GM12878 (cell line): Measurements from ENCODE around the gene PPP1R14B. TPM values are rescaled to one million over a fixed set of nuclear protein-coding genes. Genes with fewer than 3 reads are reported as not detected.

Source experiments
- BMI1 ChIP-seq: fragments of 450-650 bp; IDR thresholded peaks from 2 replicates; pipeline ENCODE4 v1.6.1; 2016; ENCODE audit warnings: mild to moderate bottlenecking, moderate library complexity, borderline replicate concordance
- CBX5 ChIP-seq: sonication (generic); IDR thresholded peaks from 2 replicates; pipeline ENCODE4 v1.6.1; 2016; ENCODE audit warnings: low read depth, moderate library complexity, mild to moderate bottlenecking, inconsistent platforms
- CEBPB ChIP-seq, 2 experiments: fragments of 150-350 bp in 1 of 2; IDR thresholded peaks; 2 replicates each; pipeline ENCODE4 v1.6.1; 2012 to 2014; ENCODE audit warnings: low read depth in 2 of 2, low read length in 2 of 2, borderline replicate concordance in 1 of 2, inconsistent platforms in 1 of 2
- CHD2 ChIP-seq: IDR thresholded peaks from 2 replicates; pipeline ENCODE4 v1.6.1; 2011; ENCODE audit warnings: low read depth, low read length, improper control_type of control experiment, borderline replicate concordance
- CHD4 ChIP-seq: fragments of 200-600 bp; sonication (generic); IDR thresholded peaks from 2 replicates; pipeline ENCODE4 v1.6.1; 2016; ENCODE audit warnings: mild to moderate bottlenecking
- CREB1 ChIP-seq: IDR thresholded peaks from 2 replicates; pipeline ENCODE4 v1.6.1; 2012; ENCODE audit warnings: low read depth, mild to moderate bottlenecking, inconsistent platforms
- DPF2 ChIP-seq: fragments of 450-650 bp; IDR thresholded peaks from 2 replicates; pipeline ENCODE4 v1.6.1; 2017; ENCODE audit warnings: mild to moderate bottlenecking
- FOXK2 ChIP-seq: fragments of 450-650 bp; IDR thresholded peaks from 2 replicates; pipeline ENCODE4 v1.6.1; 2017; ENCODE audit warnings: mild to moderate bottlenecking, moderate library complexity
- JUND ChIP-seq: IDR thresholded peaks from 2 replicates; pipeline ENCODE4 v1.6.1; 2012; ENCODE audit warnings: low read depth, mild to moderate bottlenecking, low read length, improper control_type of control experiment, moderate library complexity
- MEF2B ChIP-seq: fragments of 450-650 bp; IDR thresholded peaks from 2 replicates; pipeline ENCODE4 v1.6.1; 2018; ENCODE audit warnings: mild to moderate bottlenecking, moderate library complexity; ENCODE audit not compliant: partially characterized antibody, poor library complexity, severe bottlenecking
- NBN ChIP-seq: fragments of 450-650 bp; IDR thresholded peaks from 2 replicates; pipeline ENCODE4 v1.6.1; 2016
- NFYB ChIP-seq: IDR thresholded peaks from 2 replicates; pipeline ENCODE4 v1.6.1; 2011; ENCODE audit warnings: low read depth, mild to moderate bottlenecking, low read length, improper control_type of control experiment, moderate library complexity; ENCODE audit not compliant: insufficient read depth
- PAX8 ChIP-seq: fragments of 450-650 bp; IDR thresholded peaks from 2 replicates; pipeline ENCODE4 v1.6.1; 2017; ENCODE audit warnings: mild to moderate bottlenecking, moderate library complexity
- RB1 ChIP-seq: fragments of 450-650 bp; formaldehyde crosslinking; IDR thresholded peaks from 2 replicates; pipeline ENCODE4 v1.6.1; 2017; ENCODE audit warnings: mild to moderate bottlenecking, borderline replicate concordance
- SMARCA5 ChIP-seq: fragments of 450-650 bp; IDR thresholded peaks from 2 replicates; pipeline ENCODE4 v1.6.1; 2017; ENCODE audit warnings: mild to moderate bottlenecking
- STAT3 ChIP-seq: IDR thresholded peaks from 2 replicates; pipeline ENCODE4 v1.6.1; 2011; ENCODE audit warnings: low read depth, low read length, improper control_type of control experiment
- SUPT20H ChIP-seq: IDR thresholded peaks from 2 replicates; pipeline ENCODE4 v1.6.1; 2011; ENCODE audit warnings: low read depth, mild to moderate bottlenecking, low read length, moderate library complexity, borderline replicate concordance; ENCODE audit not compliant: control insufficient read depth
- TAF1 ChIP-seq: IDR thresholded peaks from 2 replicates; pipeline ENCODE4 v1.6.1; 2011; ENCODE audit warnings: mild to moderate bottlenecking, low read depth, low read length, borderline replicate concordance
- TARDBP ChIP-seq: IDR thresholded peaks from 2 replicates; pipeline ENCODE4 v1.6.1; 2016; ENCODE audit warnings: borderline replicate concordance
- ZSCAN29 ChIP-seq: fragments of 450-650 bp; IDR thresholded peaks from 2 replicates; pipeline ENCODE4 v1.6.1; 2017; ENCODE audit warnings: mild to moderate bottlenecking, moderate library complexity
- polyA plus RNA-seq, 11 experiments: library from polyadenylated mRNA; depleted of rRNA in 4 of 11; unstranded in 6 of 11; stranded (reverse) in 5 of 11; fragments of >200 nt; fragmentation: Nextera tagmentation in 4 of 11; fragmentation: Illumina TruSeq in 1 of 11; extraction: Ambion mirVana in 4 of 11; extraction: Trizol in 1 of 11; gene quantifications; 1 replicate in 1 of 11; 2 replicates in 10 of 11; pipeline versions ENCODE4 v1.2.1 to v1.2.3, GENCODE V29; 2011 to 2016; ENCODE audit warnings: inconsistent platforms in 2 of 11, missing spikeins in 2 of 11, low read depth in 1 of 11
- total RNA-seq, 4 experiments: library from RNA; depleted of rRNA in 3 of 4; stranded (reverse); fragments of >200 nt in 3 of 4; fragmentation: Illumina TruSeq in 1 of 4; extraction: Trizol in 1 of 4; gene quantifications; 2 replicates each; pipeline versions ENCODE4 v1.2.1 to v1.2.3, GENCODE V29; 2013 to 2021
- TF ChIP-seq, protein P1 (sequence below): IDR thresholded peaks from 2 replicates; pipeline ENCODE4 v1.6.1; 2012; ENCODE audit warnings: low read length, inconsistent platforms
- TF ChIP-seq, protein P2 (sequence below): IDR thresholded peaks from 2 replicates; pipeline ENCODE4 v1.6.1; 2011; ENCODE audit warnings: borderline replicate concordance, low read depth, mild to moderate bottlenecking, moderate library complexity, mixed read lengths, low read length; ENCODE audit not compliant: insufficient read depth; ENCODE audit errors: extremely low read length
- TF ChIP-seq, protein P3 (sequence below): IDR thresholded peaks from 2 replicates; pipeline ENCODE4 v1.6.1; 2011; ENCODE audit warnings: borderline replicate concordance, low read depth, mild to moderate bottlenecking, moderate library complexity, low read length; ENCODE audit not compliant: insufficient read depth, poor library complexity, severe bottlenecking

The PPP1R14B gene
- total and polyA plus RNA-seq, 10 of the 15 experiments (the other 5 are each of a cell fraction or from before 2014, with no cell fraction given): 8.4 to 283 (median 124) TPM

DNA sequence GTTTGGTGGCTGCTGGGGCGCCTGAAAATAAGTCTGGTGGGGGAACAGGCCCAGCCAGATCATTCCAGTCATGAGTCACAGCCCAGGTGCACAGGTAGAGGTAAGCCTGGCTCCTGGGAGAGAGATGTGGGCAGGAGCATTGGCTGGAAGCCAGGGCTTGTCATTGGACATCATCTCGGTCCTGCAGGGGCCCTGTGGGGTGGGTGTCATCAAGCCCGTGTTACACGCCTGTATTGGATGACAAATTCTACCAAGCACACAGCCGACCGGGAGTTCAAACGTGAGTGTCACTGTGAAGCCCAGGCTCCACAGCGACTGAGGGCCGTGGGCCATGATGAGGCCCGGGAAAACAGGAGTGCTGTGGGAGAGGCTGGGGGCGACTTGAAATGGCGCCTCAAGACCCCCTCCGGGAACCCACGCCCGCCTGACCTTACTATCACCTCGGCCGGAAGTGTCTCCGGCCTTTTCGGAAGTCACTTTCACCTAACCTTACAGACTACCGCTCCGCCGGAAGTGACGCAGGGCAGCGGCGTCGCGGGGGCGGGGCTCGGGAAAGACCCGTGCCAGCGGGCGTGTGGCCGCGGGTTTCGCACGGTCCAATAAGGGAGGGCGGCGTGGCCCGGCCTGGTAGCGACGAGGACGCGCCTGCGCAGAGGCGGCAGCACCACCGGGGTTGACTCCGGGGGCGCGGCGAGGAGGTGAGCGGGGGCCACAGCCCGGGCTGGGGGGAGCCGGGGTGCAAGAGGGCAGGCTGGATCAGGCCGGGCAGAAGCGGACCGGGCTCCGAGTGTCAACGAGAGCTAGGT is 6.1 kb downstream of the PPP1R14B start, which contains the start of gene FKBP2 (continued):
- TF ChIP-seq, protein P1, sequence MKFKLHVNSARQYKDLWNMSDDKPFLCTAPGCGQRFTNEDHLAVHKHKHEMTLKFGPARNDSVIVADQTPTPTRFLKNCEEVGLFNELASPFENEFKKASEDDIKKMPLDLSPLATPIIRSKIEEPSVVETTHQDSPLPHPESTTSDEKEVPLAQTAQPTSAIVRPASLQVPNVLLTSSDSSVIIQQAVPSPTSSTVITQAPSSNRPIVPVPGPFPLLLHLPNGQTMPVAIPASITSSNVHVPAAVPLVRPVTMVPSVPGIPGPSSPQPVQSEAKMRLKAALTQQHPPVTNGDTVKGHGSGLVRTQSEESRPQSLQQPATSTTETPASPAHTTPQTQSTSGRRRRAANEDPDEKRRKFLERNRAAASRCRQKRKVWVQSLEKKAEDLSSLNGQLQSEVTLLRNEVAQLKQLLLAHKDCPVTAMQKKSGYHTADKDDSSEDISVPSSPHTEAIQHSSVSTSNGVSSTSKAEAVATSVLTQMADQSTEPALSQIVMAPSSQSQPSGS: no peak
- TF ChIP-seq TAF1: peak; percentile 91
- no peak for TF ChIP-seq FOXK2
- peak; percentile 39; the same call in 1 of the 2 replicates for TF ChIP-seq DPF2
- TF ChIP-seq MEF2B: peak; percentile 53
- no peak for TF ChIP-seq PAX8
- TF ChIP-seq, protein P2, sequence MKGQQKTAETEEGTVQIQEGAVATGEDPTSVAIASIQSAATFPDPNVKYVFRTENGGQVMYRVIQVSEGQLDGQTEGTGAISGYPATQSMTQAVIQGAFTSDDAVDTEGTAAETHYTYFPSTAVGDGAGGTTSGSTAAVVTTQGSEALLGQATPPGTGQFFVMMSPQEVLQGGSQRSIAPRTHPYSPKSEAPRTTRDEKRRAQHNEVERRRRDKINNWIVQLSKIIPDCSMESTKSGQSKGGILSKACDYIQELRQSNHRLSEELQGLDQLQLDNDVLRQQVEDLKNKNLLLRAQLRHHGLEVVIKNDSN: no peak
- no peak for TF ChIP-seq SUPT20H
- no peak for TF ChIP-seq CHD4
- no peak for TF ChIP-seq CEBPB (IDR thresholded peaks at IDR 0.05; ENCODE audit: borderline replicate concordance in 1 of 2, low read depth in 2 of 2, low read length in 2 of 2)
- 0 out of 2 replicates have a peak, but pooled peaks have one; percentile 8 for TF ChIP-seq NBN
- TF ChIP-seq, protein P3, sequence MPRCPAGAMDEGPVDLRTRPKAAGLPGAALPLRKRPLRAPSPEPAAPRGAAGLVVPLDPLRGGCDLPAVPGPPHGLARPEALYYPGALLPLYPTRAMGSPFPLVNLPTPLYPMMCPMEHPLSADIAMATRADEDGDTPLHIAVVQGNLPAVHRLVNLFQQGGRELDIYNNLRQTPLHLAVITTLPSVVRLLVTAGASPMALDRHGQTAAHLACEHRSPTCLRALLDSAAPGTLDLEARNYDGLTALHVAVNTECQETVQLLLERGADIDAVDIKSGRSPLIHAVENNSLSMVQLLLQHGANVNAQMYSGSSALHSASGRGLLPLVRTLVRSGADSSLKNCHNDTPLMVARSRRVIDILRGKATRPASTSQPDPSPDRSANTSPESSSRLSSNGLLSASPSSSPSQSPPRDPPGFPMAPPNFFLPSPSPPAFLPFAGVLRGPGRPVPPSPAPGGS: no peak
- TF ChIP-seq NFYB: peak; percentile 72; the same call in 1 of the 2 replicates
- TF ChIP-seq RB1: no peak; the same call in 1 of the 2 replicates
- TF ChIP-seq CHD2: no peak; the same call in 1 of the 2 replicates
- no peak for TF ChIP-seq BMI1
- TF ChIP-seq SMARCA5: peak; percentile 72
- TF ChIP-seq ZSCAN29: no peak
- no peak for TF ChIP-seq STAT3
- no peak for TF ChIP-seq CBX5
- TF ChIP-seq TARDBP: no peak
- TF ChIP-seq CREB1: no peak
- no peak for TF ChIP-seq JUND
